Fibroblast of lung (primary cell): Measurements from ENCODE around the gene PARVG. TPM values are rescaled to one million over a fixed set of nuclear protein-coding genes. Genes with fewer than 3 reads are reported as not detected.
A peak's percentile ranks its signal among the peaks of the same experiment; 100 is the strongest.

Experiments used
- DNase-seq, 2 donors: peaks; one replicate each; pipeline versions ENCODE4 v3.0.0 to v3.0.0-alpha.2; 2010; ENCODE audit warnings: low read depth in 2 of 2
- H2AFZ ChIP-seq: 2 replicates; pipeline ENCODE4 v1.5.1; 2012; ENCODE audit warnings: low read length, control low read depth, inconsistent platforms
- H3K27ac ChIP-seq: 2 replicates; pipeline ENCODE4 v1.5.1; 2011; ENCODE audit warnings: low read length, control low read depth; ENCODE audit not compliant: insufficient read depth
- H3K27me3 ChIP-seq: 2 replicates; pipeline ENCODE4 v1.5.1; 2011; ENCODE audit warnings: mild to moderate bottlenecking, low read length; ENCODE audit not compliant: control insufficient read depth, insufficient read depth
- H3K36me3 ChIP-seq: 2 replicates; pipeline ENCODE4 v1.5.1; 2011; ENCODE audit warnings: low read length; ENCODE audit not compliant: control insufficient read depth, insufficient read depth
- H3K4me1 ChIP-seq: 2 replicates; pipeline ENCODE4 v1.5.1; 2011; ENCODE audit warnings: low read length; ENCODE audit not compliant: control insufficient read depth, insufficient read depth; ENCODE audit errors: extremely low read depth
- H3K4me2 ChIP-seq: 2 replicates; pipeline ENCODE4 v1.5.1; 2011; ENCODE audit warnings: low read length, control low read depth; ENCODE audit not compliant: insufficient read depth; ENCODE audit errors: extremely low read depth
- H3K4me3 ChIP-seq, 4 experiments: fragments of 200-600 bp in 1 of 4; sonication (generic) in 1 of 4; replicated peaks in 1 of 4; 2 replicates each; pipeline ENCODE4 v1.5.1; 2011 to 2016; ENCODE audit warnings: low read length in 4 of 4, low read depth in 3 of 4, mild to moderate bottlenecking in 3 of 4, control low read depth in 2 of 4, inconsistent platforms in 1 of 4, mixed read lengths in 1 of 4; ENCODE audit not compliant: insufficient read depth in 1 of 4; ENCODE audit errors: control extremely low read depth in 1 of 4
- H3K79me2 ChIP-seq: 2 replicates; pipeline ENCODE4 v1.5.1; 2012; ENCODE audit warnings: mild to moderate bottlenecking, low read length, inconsistent platforms; ENCODE audit not compliant: control insufficient read depth, insufficient read depth
- H3K9ac ChIP-seq: 2 replicates; pipeline ENCODE4 v1.5.1; 2011; ENCODE audit warnings: mild to moderate bottlenecking, low read length, control low read depth; ENCODE audit not compliant: insufficient read depth
- H3K9me3 ChIP-seq: 2 replicates; pipeline ENCODE4 v1.5.1; 2012; ENCODE audit warnings: low read depth, low read length; ENCODE audit not compliant: control insufficient read depth, insufficient read depth
- H4K20me1 ChIP-seq: 2 replicates; pipeline ENCODE4 v1.5.1; 2011; ENCODE audit warnings: low read length; ENCODE audit not compliant: control insufficient read depth, insufficient read depth; ENCODE audit errors: extremely low read depth
- CTCF ChIP-seq, 2 donors: IDR thresholded peaks in 1 of 2; conservative IDR thresholded peaks in 1 of 2; 1 replicate in 1 of 2; 2 replicates in 1 of 2; pipeline ENCODE4 v1.5.1; 2011 to 2012; ENCODE audit warnings: low read length in 2 of 2, control low read depth in 1 of 2, inconsistent platforms in 1 of 2, low read depth in 1 of 2, mild to moderate bottlenecking in 1 of 2
- EZH2 ChIP-seq: IDR thresholded peaks from 2 replicates; pipeline ENCODE4 v1.5.1; 2012; ENCODE audit warnings: low read length, control low read depth, mild to moderate bottlenecking; ENCODE audit errors: missing control alignments
- polyA plus RNA-seq, 2 donors: library from polyadenylated mRNA; depleted of rRNA in 1 of 2; stranded (reverse) in 1 of 2; unstranded in 1 of 2; fragments of >200 nt; gene quantifications; 2 replicates each; pipeline ENCODE4 v1.2.1, GENCODE V29; 2011 to 2012; ENCODE audit warnings: missing spikeins in 1 of 2
- total RNA-seq: library from RNA; depleted of rRNA; stranded (reverse); fragments of >200 nt; gene quantifications from 2 replicates; pipeline ENCODE4 v1.2.1, GENCODE V29; 2014

PARVG gene
- total and polyA plus RNA-seq, 2 donors (not counting 1 experiment from before 2014, with no cell fraction given) = not detected

- Histone ChIP-seq H3K27ac (no peak overlapping the region), H3K9ac (no peak overlapping the region), H3K4me2 (no peak overlapping the region), H3K4me3 (no peak overlapping the region), H2AFZ (no peak overlapping the region), H3K79me2 (no peaks in the 10 kb centered on the region), H3K4me1 (no peaks in the 10 kb centered on the region), H3K27me3 (peaks cover 4% of the 10 kb centered on the region), H4K20me1 (no peaks in the 10 kb centered on the region), H3K9me3 (no peaks in the 10 kb centered on the region), H3K36me3 (no peaks in the 10 kb centered on the region)
- no peak for DNase-seq
- no peak for TF ChIP-seq CTCF (conservative IDR thresholded peaks at IDR 0.05 in 1 of 2, IDR thresholded peaks at IDR 0.05 in 1 of 2; ENCODE audit: low read depth in 1 of 2, low read length in 2 of 2)
- no peak for TF ChIP-seq EZH2
Observed at GRCh38 chr22:44207981-44208317, 27.2 kb downstream of the PARVG start.

GRCh38 chr22:44209343-44209742 is 28.6 kb downstream of the PARVG start:
- H3K4me1 ChIP-seq = no peaks in the 10 kb centered on the region
- no peak overlapping the region for H3K4me2 ChIP-seq
- H3K4me3 ChIP-seq = no peak overlapping the region
- peaks cover 4% of the 10 kb centered on the region for H3K27me3 ChIP-seq
- no peaks in the 10 kb centered on the region for H4K20me1 ChIP-seq
- no peaks in the 10 kb centered on the region for H3K79me2 ChIP-seq
- no peaks in the 10 kb centered on the region for H3K36me3 ChIP-seq
- no peak overlapping the region for H3K9ac ChIP-seq
- H2AFZ ChIP-seq = no peak overlapping the region
- no peaks in the 10 kb centered on the region for H3K9me3 ChIP-seq
- DNase-seq = no peak
- TF ChIP-seq CTCF (conservative IDR thresholded peaks at IDR 0.05 in 1 of 2, IDR thresholded peaks at IDR 0.05 in 1 of 2; ENCODE audit: low read depth in 1 of 2, low read length in 2 of 2) (no peak), EZH2 (no peak)
- no peak overlapping the region for H3K27ac ChIP-seq

GRCh38 chr22:44210722-44211121 is 30.0 kb downstream of the PARVG start:
- H3K79me2 ChIP-seq = no peaks in the 10 kb centered on the region
- no peaks in the 10 kb centered on the region for H3K4me1 ChIP-seq
- no peak overlapping the region for H3K27ac ChIP-seq
- TF ChIP-seq EZH2 (no peak), CTCF (conservative IDR thresholded peaks at IDR 0.05 in 1 of 2, IDR thresholded peaks at IDR 0.05 in 1 of 2; ENCODE audit: low read depth in 1 of 2, low read length in 2 of 2) (no peak)
- H3K4me3 ChIP-seq = no peak overlapping the region
- peaks cover 4% of the 10 kb centered on the region for H3K27me3 ChIP-seq
- H3K9me3 ChIP-seq = no peaks in the 10 kb centered on the region
- H3K9ac ChIP-seq = no peak overlapping the region
- peak; percentile 73 to 76 for DNase-seq
- H3K36me3 ChIP-seq = no peaks in the 10 kb centered on the region
- no peaks in the 10 kb centered on the region for H4K20me1 ChIP-seq
- H3K4me2 ChIP-seq = no peak overlapping the region
- H2AFZ ChIP-seq = no peak overlapping the region
